ENCODE results near the gene RIOK2.
"Not testable (repeated sequence)": the region's sequence is repeated elsewhere in the genome, so short reads cannot be mapped to it uniquely, and the experiment has no call there.

RIOK2 gene

DNA sequence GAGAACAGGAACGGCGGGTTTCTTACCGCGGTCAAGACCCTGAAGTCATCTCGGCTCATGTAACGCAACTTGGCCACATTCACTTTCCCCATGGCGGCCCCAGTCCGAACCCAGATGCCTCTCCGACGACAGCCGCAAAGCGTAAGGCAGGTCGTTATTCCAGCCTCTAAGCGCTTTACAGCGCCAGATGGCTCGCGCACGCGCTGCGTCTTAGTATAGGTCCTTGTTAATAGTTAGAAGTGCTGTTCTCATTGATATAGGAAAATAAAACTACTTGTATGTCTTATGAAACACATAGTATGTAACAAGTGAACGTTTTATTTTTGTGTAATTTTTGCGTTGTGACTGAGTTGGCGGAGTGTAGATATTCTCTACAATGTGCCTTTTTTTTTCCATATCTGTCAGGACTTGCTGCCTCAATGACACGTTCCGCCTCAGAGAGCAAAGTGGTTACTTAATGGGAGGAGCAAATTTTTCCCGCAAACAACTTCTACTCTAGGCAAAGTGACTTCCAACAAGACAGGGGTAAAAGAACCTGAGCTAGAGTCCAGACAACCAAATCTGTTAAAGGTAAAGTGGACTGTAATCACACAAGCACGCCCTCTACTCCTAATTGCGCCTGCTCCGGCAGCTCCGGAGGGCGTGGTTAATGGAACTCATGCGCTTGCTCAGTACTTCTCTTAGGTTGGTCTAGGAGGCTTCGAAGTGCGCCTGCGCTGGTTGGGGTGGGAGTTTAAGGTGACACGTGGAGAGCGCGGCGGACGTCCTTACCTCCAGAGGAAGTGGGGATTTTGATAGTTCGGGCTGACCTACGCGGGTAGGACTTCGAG is at the start of gene RIOK2:
RIOK2 (minus strand) TSS at position 148 of the 830 bp plus-strand sequence; CDS start at position 92, 56 bp downstream.
- DNase-seq = peak; percentile 96

DNA sequence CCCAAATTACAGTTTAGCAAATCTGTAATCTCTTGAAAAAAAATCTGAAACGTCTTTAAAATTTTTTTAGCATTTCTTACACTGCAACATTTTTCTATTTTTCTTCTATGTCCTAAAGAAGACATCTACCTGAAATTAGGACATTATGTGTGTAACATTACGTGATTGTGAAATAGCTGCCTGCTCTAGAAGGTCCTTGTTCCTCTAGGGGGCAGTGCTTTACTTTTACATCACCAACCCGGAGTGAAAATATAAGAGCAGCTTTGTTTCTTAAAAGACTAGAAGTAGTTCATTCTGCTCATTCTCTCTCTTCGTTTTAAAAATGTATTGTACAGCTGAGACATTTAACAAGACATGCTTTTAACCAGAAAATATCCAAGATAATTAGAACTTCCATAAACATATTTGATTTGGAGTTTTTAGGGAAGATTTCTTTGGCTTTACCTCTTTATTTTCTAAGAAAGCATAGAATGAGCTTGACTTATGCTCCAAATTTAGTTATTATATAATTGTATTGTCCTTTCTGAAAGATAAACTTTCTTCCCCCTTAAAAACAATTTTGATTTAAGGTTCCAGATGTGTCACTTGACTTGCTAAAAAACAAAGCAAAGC is 48.1 kb upstream of the RIOK2 start:
- peak; percentile 53 for DNase-seq

DNA sequence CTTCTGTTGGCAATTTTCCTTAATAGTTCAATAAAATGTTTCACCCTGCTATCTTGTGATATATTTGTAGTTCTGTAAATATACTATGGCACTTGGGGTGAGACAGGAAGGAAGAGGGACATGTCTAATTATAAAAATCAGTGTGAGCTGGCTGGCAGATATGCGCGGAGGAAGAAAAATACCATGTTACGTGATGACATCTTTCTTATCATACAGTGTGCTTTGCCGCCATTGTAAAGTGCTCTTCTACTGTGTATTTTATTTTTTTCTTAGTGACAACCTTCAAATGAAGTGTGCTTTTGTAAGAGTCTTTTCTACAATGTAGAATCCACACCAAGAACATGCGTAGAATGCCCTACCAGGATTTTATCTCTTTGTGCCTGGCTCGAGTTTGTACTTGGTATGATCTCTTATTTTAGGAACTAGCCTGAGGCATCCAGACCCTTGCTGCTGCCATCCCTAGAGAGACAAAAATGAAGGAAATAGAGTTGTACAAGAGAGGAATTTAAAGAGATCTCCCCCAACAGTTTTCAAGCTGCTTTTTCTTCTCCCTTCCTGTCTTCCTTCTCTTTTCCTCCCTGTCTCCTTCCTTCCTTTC is 46.7 kb upstream of the RIOK2 start:
- DNase-seq = no peak

DNA sequence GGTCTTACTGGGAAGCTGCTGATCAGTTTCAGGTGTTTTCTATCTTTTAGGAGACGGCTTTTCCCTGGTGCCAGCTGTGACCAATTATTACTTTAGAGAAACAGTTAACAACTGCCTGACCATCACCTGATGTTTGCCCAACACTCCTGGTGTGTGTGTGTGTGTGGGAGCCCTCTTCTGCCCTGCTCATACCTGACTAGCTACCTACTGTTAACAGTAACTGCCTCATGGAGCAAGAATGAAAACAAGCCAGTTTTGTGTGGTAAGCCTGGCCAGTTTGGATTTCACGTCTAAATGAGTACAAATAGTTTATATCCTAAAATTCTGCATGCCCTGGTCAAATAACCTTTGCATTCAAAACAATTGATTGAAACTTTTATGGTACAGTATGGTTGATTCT is 46.1 kb upstream of the RIOK2 start:
- no peak for DNase-seq

DNA sequence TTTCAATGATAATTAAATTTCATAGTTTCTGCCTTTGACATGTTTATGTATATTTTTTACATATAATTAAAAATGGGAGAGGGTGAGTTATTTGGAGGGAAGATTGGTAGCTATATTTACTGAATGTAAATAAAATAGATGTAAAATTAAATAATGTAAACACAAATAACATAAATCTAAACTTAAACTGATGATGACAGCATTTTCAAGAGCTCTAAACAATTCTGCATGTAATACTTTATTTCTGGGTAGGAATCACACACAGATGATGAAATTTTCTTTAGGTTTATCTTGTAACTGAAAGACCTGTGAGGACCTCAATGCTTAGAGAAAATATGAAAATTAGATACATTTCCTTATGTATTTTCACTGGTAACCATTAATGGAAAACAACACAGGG is 42.2 kb upstream of the RIOK2 start:
- DNase-seq = no peak

DNA sequence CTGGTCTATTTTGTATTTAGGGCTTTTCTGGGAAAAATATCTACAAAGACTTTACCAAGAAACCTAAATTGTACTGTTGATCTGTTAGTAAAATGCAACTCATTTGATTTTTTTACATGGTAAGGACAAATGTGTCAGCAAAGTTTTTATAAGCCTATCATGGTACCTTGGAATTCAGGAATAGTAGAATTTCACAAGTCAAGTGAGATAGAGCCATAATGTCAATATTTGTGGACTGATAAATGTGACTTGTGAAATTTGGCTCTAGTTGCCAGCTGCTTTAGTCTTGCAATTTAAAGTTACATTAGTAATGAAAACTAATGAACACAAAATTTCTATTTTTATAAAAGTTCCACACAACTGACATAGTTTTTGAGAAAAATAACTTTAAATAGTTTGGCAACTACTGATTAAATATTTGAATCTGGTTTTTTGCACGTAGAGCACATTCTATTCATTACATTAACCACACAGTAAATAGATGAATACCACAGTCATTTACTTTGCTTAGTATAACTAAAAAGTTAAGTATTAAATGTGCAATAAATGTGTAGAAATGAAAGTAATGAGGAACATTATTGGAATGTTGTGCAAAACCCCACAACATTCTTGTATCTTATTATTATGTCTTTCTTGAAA is 41.2 kb upstream of the RIOK2 start:
- DNase-seq = no peak

DNA sequence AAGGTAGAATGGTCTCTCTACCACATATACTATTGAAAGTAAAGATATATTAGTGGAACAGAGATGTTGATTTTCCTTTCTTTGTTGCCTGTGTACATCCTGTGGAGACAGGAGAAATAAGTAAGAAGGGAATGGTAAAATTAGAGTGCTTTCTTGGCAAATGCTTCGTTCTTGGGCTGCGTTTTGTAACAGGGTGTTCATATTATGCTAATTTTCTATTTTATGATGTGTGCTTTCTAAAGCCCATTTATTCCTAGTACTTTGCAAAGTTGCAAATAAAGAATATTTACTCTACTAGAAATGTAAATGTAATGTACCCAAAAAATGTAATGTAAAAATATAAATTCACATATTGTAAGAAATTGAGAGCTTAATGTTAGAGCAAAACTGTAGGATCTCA is 40.5 kb upstream of the RIOK2 start:
- DNase-seq = no peak

DNA sequence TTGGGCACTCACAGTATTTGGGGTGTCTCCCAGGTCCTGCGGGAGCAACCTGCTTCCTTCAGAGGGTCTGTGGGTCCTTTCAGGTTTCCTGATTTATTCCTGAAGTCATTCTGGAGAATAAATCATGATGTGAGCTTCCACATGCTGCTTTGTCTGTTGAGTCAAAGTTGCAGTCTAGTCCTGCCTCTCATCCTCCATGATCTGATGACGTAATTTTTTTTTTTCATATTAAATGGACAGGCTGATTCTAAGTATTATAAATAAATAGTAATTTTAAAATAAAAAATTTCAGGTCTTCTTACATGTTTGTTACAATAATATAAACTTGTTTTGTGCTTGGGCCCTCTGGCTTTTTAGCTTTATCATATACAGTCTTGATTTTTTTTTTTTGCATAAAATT is 26.3 kb upstream of the RIOK2 start:
- DNase-seq = no peak

DNA sequence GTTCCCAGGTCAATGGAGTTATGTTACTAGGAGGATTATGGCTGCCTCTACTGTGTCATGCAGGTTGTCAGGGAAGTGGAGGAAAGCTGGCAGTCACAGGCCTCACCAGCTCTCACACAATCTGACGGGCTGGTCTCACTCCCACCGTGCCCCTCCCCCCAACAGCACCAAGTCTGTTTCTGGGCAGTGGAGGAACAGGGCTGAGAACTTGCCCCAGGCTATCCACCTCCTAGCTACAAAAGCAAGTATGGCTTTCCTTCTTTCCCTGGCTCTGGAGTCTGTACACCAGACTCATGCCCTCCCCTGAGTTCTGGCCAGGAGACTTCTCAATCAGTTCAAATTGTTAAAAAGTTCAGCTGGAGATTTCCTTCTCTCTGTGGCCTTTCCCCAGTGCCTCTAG is 25.7 kb upstream of the RIOK2 start:
- no peak for DNase-seq

DNA sequence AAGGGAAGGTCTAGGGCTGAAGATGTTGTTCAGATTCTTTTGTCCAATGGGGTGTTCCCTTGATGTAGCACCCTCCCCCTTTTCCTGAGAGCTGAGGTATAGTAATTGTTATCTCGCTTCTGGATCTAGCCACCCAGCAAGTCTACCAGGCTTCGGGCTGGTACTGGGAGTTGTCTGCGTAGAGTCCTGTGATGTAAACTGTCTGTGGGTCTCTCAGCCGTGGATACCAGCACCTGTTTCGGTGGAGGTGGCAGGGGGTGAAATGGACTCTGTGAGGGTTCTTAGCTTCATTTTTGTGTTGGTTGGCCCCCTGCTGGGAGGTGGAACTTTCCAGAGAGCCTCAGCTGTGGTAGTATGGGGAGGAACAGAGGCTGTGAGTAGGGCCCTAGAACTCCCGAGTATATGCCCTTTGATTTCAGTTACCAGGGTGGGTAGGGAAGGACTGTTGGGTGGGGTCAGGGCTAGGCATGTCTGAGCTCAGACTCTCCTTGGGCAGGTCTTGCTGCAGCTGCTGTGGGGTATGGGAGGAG is 25.2 kb upstream of the RIOK2 start:
- no peak for DNase-seq

DNA sequence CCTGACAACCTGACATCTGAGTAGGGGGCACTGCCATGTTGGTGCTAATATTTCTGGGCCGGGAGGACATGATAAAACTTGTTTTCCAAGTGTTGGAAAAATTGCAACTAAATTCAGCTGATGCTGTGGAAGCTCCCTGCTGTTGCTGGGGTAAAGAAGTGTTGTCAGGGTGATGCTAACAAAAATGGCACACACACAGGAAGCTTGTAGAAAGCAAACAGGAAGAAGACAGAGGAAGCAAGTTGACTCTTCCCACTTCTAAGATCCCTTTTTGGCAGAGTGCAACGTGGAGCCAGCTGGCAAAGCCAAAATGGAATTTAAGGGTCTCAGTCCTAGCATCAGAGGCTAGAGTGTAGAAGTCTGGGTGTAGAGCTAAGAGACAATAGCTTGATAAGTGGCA is 11.3 kb upstream of the RIOK2 start:
- no peak for DNase-seq

DNA sequence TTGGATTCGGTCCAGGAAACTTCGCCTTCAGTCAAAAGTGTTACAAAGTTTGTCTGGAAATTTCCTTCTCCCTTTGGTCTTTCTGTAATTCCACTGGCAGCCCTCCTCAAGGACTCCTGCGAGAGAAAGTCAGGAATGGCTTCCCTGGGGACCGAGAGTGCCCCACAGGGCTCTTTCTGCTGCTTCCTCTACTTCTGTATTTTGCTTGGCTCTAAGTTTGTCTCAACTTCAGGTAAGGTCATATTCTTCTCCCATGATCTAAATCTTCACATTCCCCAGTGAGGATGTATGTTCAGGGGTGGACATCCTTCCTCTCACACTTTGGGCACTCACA is 10.3 kb upstream of the RIOK2 start:
- DNase-seq = no peak

DNA sequence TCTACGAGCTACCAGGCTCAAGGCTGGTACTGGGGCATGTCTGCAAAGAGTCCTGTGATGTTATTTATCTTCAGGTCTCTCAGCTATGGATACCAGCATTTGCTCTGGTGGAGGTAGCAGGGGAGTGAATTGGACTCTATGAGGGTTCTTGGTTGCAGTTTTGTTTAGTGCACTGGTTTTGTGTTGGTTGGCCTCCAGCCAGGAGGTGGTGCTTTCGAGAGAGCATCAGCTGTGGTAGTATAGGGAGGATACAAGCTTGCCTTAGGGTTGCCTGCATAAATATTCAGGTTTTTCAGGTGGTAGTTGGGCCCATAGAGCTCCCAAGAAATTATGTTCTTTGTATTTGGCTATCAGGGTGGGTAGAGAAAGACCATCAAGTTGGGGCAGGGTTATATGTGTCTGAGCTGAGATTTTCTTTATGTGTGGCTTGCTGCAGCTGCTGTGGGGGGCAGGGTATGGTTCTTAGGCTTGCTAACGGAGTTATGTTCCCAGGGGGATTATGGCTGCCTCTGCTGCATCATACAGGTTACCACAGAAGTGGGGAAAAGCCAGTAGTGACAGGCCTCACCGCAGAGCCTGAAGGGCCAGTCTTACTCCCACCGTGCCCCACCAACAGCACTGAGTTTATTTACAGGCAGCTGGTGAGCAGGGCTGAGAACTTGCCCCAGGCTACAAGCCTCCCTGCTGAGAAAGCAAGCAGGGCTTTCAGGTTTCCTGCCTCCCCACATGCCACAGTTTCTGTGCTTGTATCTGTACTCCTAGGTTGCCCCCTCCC is 9.7 kb upstream of the RIOK2 start:
- DNase-seq = no peak

DNA sequence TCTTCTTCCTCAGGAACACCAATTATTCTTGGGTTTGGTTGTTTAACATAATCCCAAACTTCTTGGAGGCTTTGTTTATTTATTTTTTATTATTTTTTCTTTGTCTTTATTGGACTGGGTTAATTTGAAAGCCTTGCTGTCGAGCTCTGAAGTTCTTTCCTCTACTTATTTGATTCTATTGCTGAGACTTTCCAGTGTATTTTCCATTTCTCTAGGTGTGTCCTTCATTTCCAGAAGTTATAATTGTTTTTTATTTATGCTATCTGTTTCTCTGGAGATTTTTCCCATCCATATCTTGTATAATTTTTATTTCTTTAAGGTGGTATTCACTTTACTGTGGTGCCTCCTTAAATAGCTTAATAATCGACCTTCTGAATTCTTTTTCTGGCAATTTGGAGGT is 8.8 kb upstream of the RIOK2 start:
- no peak for DNase-seq

DNA sequence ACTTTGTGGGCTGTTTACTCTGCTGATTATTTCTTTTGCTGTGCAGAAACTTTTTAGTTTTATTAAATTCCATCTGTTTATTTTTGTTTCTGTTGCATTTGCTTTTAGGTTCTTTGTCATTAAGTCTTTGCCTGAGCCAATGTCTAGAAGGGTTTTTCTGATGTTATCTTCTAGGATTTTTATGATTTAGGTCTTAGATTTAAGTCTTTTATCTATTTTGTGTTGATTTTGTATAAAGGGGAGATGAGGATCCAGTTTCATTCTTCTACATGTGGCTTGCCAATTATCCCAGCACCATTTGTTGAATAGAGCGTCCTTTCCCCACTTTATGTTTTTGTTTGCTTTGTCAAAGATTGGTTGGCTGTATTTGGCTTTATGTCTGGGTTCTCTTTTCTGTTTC is 6.5 kb upstream of the RIOK2 start:
- not testable (repeated sequence) for DNase-seq

DNA sequence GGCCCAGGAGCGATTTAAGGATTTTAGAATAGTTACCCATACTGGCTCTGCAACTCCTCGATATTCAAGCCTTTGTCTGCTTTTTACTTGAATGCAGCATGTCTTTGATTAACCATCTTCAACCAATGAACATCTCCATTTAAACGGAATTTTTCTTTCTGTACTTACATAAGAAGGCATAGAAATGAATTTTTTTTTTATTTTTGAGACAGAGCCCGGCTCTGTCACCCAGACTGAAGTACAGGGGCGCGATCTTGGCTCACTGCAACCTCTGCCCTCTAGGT is 825 bp upstream of the RIOK2 start:
- DNase-seq = no peak

DNA sequence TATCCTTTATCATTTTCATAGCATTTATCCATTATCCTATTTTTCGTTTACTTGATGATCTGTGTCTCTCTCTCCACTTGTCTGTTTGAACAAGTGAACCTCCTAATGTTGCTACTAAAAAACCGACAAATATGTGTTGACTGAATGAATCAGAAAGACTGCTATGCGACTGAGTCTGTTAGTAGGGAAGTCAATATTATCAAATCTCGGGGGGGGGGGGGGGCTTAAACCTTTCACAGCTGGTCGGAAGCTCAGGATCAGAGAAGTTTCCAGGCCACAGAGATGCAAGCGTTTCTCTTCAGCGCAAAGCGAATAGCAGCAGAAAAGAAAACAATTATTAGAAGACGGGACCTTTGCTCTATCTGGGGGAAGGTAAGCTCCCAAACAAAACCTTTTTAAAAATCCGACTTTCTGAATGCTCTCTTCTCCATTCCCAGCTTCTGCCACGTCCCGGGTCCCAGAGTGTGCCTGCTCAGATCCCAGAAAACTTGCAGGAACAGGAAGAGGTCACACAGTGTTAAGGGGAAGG is 412 bp downstream of the RIOK2 start:
- DNase-seq = no peak

DNA sequence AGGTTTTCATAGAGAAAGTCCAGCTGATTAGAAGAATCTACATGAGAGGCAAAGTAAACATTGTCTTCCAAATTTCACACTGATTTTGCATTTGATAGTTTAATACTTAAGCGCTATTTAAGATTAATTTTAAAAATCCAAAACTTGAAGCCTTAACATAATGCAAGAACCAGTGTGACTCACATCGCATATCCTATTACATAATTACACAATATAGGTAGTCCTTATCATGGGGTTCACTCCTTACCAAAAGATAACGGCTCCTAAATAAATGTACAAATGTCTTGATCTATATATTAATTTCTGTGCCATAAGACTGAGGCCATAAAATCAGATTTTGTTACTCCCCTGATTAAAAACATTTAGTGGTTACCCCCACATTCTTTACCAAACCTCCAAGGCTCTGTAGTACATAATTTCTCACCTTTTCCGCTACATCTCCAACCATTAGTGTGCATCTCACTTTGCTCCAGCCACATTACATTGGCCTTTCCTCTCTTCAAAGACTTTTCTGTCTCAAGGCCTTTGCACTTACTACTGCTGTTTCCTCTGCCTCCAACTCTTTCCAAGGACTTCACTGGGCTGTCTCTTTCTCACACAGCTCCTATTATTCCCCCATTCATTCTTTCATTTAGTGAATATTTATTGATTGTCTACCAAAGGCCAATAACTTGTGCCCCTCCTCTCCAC is 1.0 kb downstream of the RIOK2 start:
- no peak for DNase-seq

DNA sequence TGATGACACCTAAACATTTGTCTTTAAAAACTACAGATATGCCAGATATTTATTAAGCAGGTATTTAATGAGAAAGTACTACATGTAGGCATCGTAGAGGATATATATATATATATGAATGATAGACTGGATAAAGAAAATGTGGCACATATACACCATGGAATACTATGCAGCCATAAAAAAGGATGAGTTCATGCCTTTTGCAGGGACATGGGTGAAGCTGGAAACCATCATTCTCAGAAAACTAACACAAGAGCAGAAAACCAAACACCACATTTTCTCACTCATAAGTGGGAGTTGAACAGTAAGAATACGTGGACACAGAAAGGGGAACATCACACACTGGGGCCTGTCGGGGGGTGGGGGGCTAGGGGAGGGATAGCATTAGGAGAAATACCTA is 3.6 kb downstream of the RIOK2 start:
- DNase-seq = not testable (repeated sequence)

DNA sequence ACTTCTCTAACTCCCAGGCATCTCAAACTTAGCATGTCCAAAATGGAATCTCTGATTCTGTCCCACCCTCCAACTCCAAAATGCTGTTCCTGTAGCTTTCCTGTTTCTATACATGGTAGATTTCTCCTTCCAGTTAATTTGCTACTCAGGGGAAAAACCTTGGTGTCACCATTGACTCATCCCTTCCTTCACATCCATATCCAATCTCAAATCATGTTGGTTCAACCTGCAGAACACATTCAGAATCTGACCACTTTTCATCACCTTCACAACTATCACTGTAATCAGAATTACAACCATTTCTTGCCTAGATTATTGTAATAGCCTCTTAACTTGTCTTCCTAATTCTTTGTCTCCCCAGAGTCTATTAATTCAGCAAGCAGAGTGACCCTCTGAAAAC is 10.8 kb downstream of the RIOK2 start:
- DNase-seq = no peak

DNA sequence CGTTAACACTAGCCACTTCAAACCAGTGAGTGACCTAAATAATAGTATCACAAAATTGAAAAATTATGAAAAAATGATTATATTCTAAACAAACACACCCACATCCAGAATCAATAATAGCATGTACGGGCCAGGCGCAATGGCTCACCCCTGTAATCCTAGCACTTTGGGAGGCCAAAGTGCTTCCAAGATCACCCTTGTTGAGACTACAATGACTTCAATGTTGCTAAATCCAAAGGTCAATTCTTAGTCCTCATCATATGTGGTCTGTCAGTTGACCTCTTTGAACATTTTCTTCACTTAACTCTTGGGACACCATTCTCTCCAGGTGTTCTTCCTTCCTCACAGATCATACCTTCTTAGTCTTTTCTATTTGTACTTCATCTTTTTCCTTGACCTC is 11.3 kb downstream of the RIOK2 start:
- DNase-seq = no peak

DNA sequence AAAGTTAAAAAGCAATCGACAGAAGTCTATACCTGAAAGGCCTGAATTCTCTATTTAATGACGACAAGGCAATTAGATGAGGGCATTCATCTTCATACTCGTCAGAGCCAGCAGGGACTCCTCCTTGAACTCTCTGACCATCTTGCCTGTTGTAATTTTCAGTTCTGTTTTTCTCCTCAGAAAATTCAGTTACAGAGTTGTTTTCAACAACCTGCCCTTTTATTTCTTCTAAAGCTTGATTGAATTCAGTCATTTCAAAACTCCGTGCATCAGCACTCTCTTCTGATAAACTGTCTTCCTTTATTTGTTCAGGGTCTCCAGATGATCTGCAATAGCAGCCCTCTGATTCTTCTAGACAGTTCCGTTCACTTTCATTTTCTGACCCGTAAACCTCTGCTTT is 15.6 kb downstream of the RIOK2 start:
- no peak for DNase-seq

Measured in right hindlimb (tissue), 1 donor.